Measurements from ENCODE around the gene SUN2. TPM values are rescaled to one million over a fixed set of nuclear protein-coding genes. Genes with fewer than 3 reads are reported as not detected.

Gene SUN2
- total RNA-seq, 1 donor from 2014 or later = 51.6 TPM

GRCh38 chr22:38742176-38742942 lies 13.4 kb downstream of the SUN2 start:
- FAIRE-seq (no peak), DNase-seq (ENCODE audit: low read depth) (no peak)
- H3K36me3 ChIP-seq (ENCODE audit: control insufficient read depth, insufficient read depth, low read length) = peaks cover 63% of the 10 kb centered on the region
- no peak overlapping the region for H3K4me3 ChIP-seq (ENCODE audit: low read depth, low read length)
- TF ChIP-seq, protein P1, sequence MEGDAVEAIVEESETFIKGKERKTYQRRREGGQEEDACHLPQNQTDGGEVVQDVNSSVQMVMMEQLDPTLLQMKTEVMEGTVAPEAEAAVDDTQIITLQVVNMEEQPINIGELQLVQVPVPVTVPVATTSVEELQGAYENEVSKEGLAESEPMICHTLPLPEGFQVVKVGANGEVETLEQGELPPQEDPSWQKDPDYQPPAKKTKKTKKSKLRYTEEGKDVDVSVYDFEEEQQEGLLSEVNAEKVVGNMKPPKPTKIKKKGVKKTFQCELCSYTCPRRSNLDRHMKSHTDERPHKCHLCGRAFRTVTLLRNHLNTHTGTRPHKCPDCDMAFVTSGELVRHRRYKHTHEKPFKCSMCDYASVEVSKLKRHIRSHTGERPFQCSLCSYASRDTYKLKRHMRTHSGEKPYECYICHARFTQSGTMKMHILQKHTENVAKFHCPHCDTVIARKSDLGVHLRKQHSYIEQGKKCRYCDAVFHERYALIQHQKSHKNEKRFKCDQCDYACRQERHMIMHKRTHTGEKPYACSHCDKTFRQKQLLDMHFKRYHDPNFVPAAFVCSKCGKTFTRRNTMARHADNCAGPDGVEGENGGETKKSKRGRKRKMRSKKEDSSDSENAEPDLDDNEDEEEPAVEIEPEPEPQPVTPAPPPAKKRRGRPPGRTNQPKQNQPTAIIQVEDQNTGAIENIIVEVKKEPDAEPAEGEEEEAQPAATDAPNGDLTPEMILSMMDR (IDR thresholded peaks at IDR 0.05; ENCODE audit: insufficient read depth, low read length, severe bottlenecking) = no peak
- H3K27me3 ChIP-seq (ENCODE audit: control insufficient read depth, insufficient read depth, low read length) = no peaks in the 10 kb centered on the region

- no peak for FAIRE-seq
- no peak for DNase-seq (ENCODE audit: low read depth)
- H3K27me3 ChIP-seq (ENCODE audit: control insufficient read depth, insufficient read depth, low read length) = no peaks in the 10 kb centered on the region
- H3K4me3 ChIP-seq (ENCODE audit: low read depth, low read length) = no peak overlapping the region
- peaks cover 66% of the 10 kb centered on the region for H3K36me3 ChIP-seq (ENCODE audit: control insufficient read depth, insufficient read depth, low read length)
- TF ChIP-seq, protein P1 (IDR thresholded peaks at IDR 0.05; ENCODE audit: insufficient read depth, low read length, severe bottlenecking) = no peak
Observed at GRCh38 chr22:38741576-38741975, 14.2 kb downstream of the SUN2 start.

GRCh38 chr22:38741166-38741565 lies 14.6 kb downstream of the SUN2 start:
- no peaks in the 10 kb centered on the region for H3K27me3 ChIP-seq (ENCODE audit: control insufficient read depth, insufficient read depth, low read length)
- DNase-seq (ENCODE audit: low read depth) (no peak), FAIRE-seq (no peak)
- no peak overlapping the region for H3K4me3 ChIP-seq (ENCODE audit: low read depth, low read length)
- TF ChIP-seq, protein P1 (IDR thresholded peaks at IDR 0.05; ENCODE audit: insufficient read depth, low read length, severe bottlenecking) = no peak
- peaks cover 64% of the 10 kb centered on the region for H3K36me3 ChIP-seq (ENCODE audit: control insufficient read depth, insufficient read depth, low read length)

DNA sequence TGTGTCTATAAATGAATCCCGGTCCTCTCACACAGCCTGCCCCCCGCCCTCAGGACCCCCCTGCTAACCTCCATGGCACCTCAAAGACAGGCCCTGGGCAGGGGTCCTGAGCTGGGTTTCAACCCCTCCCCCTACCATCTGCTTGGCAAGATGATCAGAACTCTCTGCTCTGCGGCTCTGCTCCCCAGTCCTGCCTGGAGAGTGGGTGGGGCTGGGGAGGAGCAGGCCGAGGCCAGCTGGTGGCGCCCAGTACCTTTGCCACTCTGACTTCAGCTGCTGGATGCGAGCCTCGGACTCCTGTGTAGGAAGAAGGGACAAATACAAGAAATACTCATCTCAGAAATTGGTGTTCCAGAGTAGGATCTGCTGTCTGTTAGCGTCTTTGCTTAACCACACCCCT lies 15.0 kb downstream of the SUN2 start:
- peaks cover 66% of the 10 kb centered on the region for H3K36me3 ChIP-seq (ENCODE audit: control insufficient read depth, insufficient read depth, low read length)
- H3K27me3 ChIP-seq (ENCODE audit: control insufficient read depth, insufficient read depth, low read length) = no peaks in the 10 kb centered on the region
- TF ChIP-seq, protein P1 (IDR thresholded peaks at IDR 0.05; ENCODE audit: insufficient read depth, low read length, severe bottlenecking) = no peak
- DNase-seq (ENCODE audit: low read depth) (no peak), FAIRE-seq (no peak)
- no peak overlapping the region for H3K4me3 ChIP-seq (ENCODE audit: low read depth, low read length)

GRCh38 chr22:38740116-38740723 lies 15.6 kb downstream of the SUN2 start:
- FAIRE-seq (no peak), DNase-seq (ENCODE audit: low read depth) (no peak)
- H3K4me3 ChIP-seq (ENCODE audit: low read depth, low read length) = no peak overlapping the region
- TF ChIP-seq, protein P1 (IDR thresholded peaks at IDR 0.05; ENCODE audit: insufficient read depth, low read length, severe bottlenecking) = no peak
- H3K27me3 ChIP-seq (ENCODE audit: control insufficient read depth, insufficient read depth, low read length) = no peaks in the 10 kb centered on the region
- peaks cover 63% of the 10 kb centered on the region for H3K36me3 ChIP-seq (ENCODE audit: control insufficient read depth, insufficient read depth, low read length)

All from bronchial epithelial cell (primary cell).